Measurements from ENCODE around the gene XK. TPM values are rescaled to one million over a fixed set of nuclear protein-coding genes. Genes with fewer than 3 reads are reported as not detected.

XK gene
- total RNA-seq, 1 experiment from 2014 or later = 1.1 TPM

GRCh38 chrX:37759878-37760418, 74.4 kb downstream of the XK start:
- no peaks in the 10 kb centered on the region for H3K9me3 Mint-ChIP-seq
- ATAC-seq (no peak), DNase-seq (ENCODE audit: low spot score) (no peak)
- no peak overlapping the region for H3K4me3 Mint-ChIP-seq
- H3K36me3 Mint-ChIP-seq = no peaks in the 10 kb centered on the region
- no peak overlapping the region for H3K27ac Mint-ChIP-seq
- CTCF ChIA-PET = no interaction called here
- no peaks in the 10 kb centered on the region for H3K4me1 Mint-ChIP-seq
- no peaks in the 10 kb centered on the region for H3K27me3 Mint-ChIP-seq (ENCODE audit: low read depth)
- TF ChIP-seq E2F1 (CRISPR knock-in tag; IDR thresholded peaks at IDR 0.05) = no peak
- no peak for TF ChIP-seq AR (CRISPR knock-in tag; IDR thresholded peaks at IDR 0.05)
- TF ChIP-seq SMAD3 (CRISPR knock-in tag; IDR thresholded peaks at IDR 0.05; ENCODE audit: borderline replicate concordance) = no peak
- TF ChIP-seq AFF4 (CRISPR knock-in tag; IDR thresholded peaks at IDR 0.05; ENCODE audit: borderline replicate concordance) = no peak
- no peak for TF ChIP-seq ATF1 (CRISPR knock-in tag; IDR thresholded peaks at IDR 0.05)
- TF ChIP-seq ZNF232 (CRISPR knock-in tag; IDR thresholded peaks at IDR 0.05) = no peak
- no peak for TF ChIP-seq GABPB1 (CRISPR knock-in tag; IDR thresholded peaks at IDR 0.05)
- TF ChIP-seq MYBL2 (CRISPR knock-in tag; IDR thresholded peaks at IDR 0.05) = no peak
- POLR2A ChIA-PET = no interaction called here

GRCh38 chrX:37763400-37763799, 77.8 kb downstream of the XK start:
- no peak for DNase-seq (ENCODE audit: low spot score)
- POLR2A ChIA-PET = no interaction called here
- CTCF ChIA-PET = no interaction called here
- no peak for TF ChIP-seq IRF2 (CRISPR knock-in tag; IDR thresholded peaks at IDR 0.05; ENCODE audit: borderline replicate concordance, low read depth)
- no peak for TF ChIP-seq CREB1 (CRISPR knock-in tag; IDR thresholded peaks at IDR 0.05)
- no peak for TF ChIP-seq TP53 (CRISPR knock-in tag; IDR thresholded peaks at IDR 0.05)
- no peak for TF ChIP-seq ZNF416 (CRISPR knock-in tag; IDR thresholded peaks at IDR 0.05)
- TF ChIP-seq JAZF1 (CRISPR knock-in tag; IDR thresholded peaks at IDR 0.05) = no peak
- no peak for TF ChIP-seq IRF1 (CRISPR knock-in tag; IDR thresholded peaks at IDR 0.05)
- H3K27me3 Mint-ChIP-seq (ENCODE audit: low read depth) = no peaks in the 10 kb centered on the region
- H3K27ac Mint-ChIP-seq = no peak overlapping the region
- no peak for ATAC-seq
- H3K36me3 Mint-ChIP-seq = peaks cover 6% of the 10 kb centered on the region; the same call in 1 of the 2 replicates
- no peaks in the 10 kb centered on the region for H3K4me1 Mint-ChIP-seq
- no peak overlapping the region for H3K4me3 Mint-ChIP-seq
- peaks cover 7% of the 10 kb centered on the region for H3K9me3 Mint-ChIP-seq

- no peaks in the 10 kb centered on the region for H3K4me1 Mint-ChIP-seq
- no peak overlapping the region for H3K4me3 Mint-ChIP-seq
- ChIA-PET CTCF (no interaction called here), POLR2A (no interaction called here)
- H3K27ac Mint-ChIP-seq = no peak overlapping the region
- no peaks in the 10 kb centered on the region for H3K27me3 Mint-ChIP-seq (ENCODE audit: low read depth)
- DNase-seq (ENCODE audit: low spot score) = no peak
- TF ChIP-seq IRF1 (CRISPR knock-in tag; IDR thresholded peaks at IDR 0.05) (no peak), ZNF121 (CRISPR knock-in tag; IDR thresholded peaks at IDR 0.05) (no peak)
- peaks cover 7% of the 10 kb centered on the region for H3K9me3 Mint-ChIP-seq
- peaks cover 6% of the 10 kb centered on the region; the same call in 1 of the 2 replicates for H3K36me3 Mint-ChIP-seq
- no peak for ATAC-seq
Measured at GRCh38 chrX:37765507-37765906, 79.9 kb downstream of the XK start.

All from WTC11 (cell line).